Mammary epithelial cell (primary cell): ENCODE data around the gene DIPK2B.

Experiments
- EZH2 ChIP-seq: IDR thresholded peaks from 2 replicates; pipeline ENCODE4 v1.6.1; 2012; ENCODE audit warnings: low read length, inconsistent platforms, borderline replicate concordance
- TF ChIP-seq, protein P1 (sequence below), 2 donors: IDR thresholded peaks in 1 of 2; conservative IDR thresholded peaks in 1 of 2; 2 replicates each; pipeline ENCODE4 v1.5.1; 2011 to 2012; ENCODE audit warnings: inconsistent platforms in 2 of 2, low read length in 2 of 2, mild to moderate bottlenecking in 2 of 2, control low read depth in 1 of 2, low read depth in 1 of 2; ENCODE audit not compliant: insufficient read depth in 1 of 2; ENCODE audit errors: extremely low read depth in 1 of 2

DNA sequence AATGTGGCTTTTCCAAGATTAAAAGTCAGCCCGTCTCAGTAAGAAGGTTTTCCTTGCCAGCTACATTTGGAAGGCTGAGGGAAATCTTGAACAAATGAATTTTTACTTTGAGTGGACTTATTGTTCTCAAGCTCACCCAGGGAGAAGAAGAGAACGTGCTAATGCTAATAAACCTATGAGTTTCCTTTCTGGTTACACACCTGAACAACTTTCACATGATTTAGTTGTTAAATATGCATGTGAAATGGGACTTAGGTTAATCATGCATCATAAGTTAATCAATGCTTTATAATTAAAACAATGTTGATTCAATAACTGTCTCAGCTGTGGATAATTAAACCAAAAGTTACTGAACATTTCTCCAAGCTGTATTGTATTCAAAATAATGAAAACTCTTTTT is 33.9 kb downstream of the DIPK2B start:
- TF ChIP-seq, protein P1, sequence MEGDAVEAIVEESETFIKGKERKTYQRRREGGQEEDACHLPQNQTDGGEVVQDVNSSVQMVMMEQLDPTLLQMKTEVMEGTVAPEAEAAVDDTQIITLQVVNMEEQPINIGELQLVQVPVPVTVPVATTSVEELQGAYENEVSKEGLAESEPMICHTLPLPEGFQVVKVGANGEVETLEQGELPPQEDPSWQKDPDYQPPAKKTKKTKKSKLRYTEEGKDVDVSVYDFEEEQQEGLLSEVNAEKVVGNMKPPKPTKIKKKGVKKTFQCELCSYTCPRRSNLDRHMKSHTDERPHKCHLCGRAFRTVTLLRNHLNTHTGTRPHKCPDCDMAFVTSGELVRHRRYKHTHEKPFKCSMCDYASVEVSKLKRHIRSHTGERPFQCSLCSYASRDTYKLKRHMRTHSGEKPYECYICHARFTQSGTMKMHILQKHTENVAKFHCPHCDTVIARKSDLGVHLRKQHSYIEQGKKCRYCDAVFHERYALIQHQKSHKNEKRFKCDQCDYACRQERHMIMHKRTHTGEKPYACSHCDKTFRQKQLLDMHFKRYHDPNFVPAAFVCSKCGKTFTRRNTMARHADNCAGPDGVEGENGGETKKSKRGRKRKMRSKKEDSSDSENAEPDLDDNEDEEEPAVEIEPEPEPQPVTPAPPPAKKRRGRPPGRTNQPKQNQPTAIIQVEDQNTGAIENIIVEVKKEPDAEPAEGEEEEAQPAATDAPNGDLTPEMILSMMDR (conservative IDR thresholded peaks at IDR 0.05 in 1 of 2, IDR thresholded peaks at IDR 0.05 in 1 of 2; ENCODE audit: extremely low read depth in 1 of 2, insufficient read depth in 1 of 2, low read depth in 1 of 2, low read length in 2 of 2) = no peak
- TF ChIP-seq EZH2 = no peak
